ENCODE results near the gene NGRN.
A peak's percentile ranks its signal among the peaks of the same experiment; 100 is the strongest.
"Not testable (repeated sequence)": the region's sequence is repeated elsewhere in the genome, so short reads cannot be mapped to it uniquely, and the experiment has no call there.

Gene NGRN

DNA sequence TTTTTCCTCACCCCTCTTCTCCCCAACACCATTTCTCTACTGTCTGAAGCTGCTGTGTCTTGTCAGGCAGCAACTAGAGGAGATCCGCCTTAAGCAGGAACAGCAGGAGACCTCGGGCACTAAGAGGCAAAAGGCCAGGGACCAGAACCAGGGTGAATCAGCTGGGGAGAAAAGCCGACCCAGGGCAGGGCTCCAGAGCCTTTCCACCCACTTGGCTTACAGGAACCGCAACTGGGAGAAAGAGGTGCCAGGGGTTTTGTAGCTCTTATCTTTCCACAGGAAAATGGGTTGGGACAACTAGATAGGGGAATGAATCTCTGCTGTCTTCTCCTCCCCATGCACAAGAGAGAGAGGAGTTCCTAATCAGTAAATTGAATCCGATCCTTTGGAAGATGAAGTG is 3.0 kb upstream of the NGRN start:
- Histone ChIP-seq H3K9ac (ENCODE audit: low read depth, low read length) (no peak overlapping the region), H3K36me3 (ENCODE audit: control insufficient read depth, insufficient read depth, low read length) (peaks cover 8% of the 10 kb centered on the region), H3K27ac (ENCODE audit: low read depth, low read length) (no peak overlapping the region), H3K4me3 (ENCODE audit: low read depth, low read length) (no peak overlapping the region), H3K27me3 (ENCODE audit: control insufficient read depth, insufficient read depth, low read length) (no peaks in the 10 kb centered on the region), H3K9me3 (ENCODE audit: control insufficient read depth, insufficient read depth, low read length) (no peaks in the 10 kb centered on the region), H3K4me1 (ENCODE audit: control insufficient read depth, insufficient read depth, low read length) (peaks cover 13% of the 10 kb centered on the region)

DNA sequence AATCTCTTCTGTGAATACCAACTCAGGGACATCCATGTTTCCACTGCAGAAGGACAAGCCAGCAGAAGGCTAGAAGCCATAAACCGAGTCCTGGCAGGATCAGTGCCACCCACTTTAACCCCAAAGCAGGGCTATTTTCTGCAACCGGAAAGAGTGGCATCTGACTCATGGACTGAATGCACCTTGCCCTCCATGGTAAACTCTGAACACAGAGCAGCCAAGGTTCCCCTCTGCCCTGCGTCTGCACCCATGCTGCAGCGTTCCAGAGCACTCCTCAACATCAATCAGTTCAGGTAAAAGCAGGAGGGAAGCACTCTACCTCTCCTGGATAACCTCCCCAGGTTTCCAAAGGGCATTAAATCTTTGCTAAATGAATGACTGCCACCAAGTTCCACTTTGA is 801 bp upstream of the NGRN start:
- H3K36me3 ChIP-seq (ENCODE audit: control insufficient read depth, insufficient read depth, low read length) = peaks cover 20% of the 10 kb centered on the region

GRCh38 chr15:90266061-90266431 is 574 bp downstream of the NGRN start:
- H3K36me3 ChIP-seq (ENCODE audit: control insufficient read depth, insufficient read depth, low read length) = peaks cover 34% of the 10 kb centered on the region
- no peaks in the 10 kb centered on the region for H3K27me3 ChIP-seq (ENCODE audit: control insufficient read depth, insufficient read depth, low read length)
- no peaks in the 10 kb centered on the region for H3K9me3 ChIP-seq (ENCODE audit: control insufficient read depth, insufficient read depth, low read length)
- H3K4me3 ChIP-seq (ENCODE audit: low read depth, low read length) = peak overlapping the region; percentile 97
- peak overlapping the region; percentile 95 for H3K27ac ChIP-seq (ENCODE audit: low read depth, low read length)
- H3K9ac ChIP-seq (ENCODE audit: low read depth, low read length) = peak overlapping the region; percentile 81
- peaks cover 22% of the 10 kb centered on the region for H3K4me1 ChIP-seq (ENCODE audit: control insufficient read depth, insufficient read depth, low read length)

More for the DNA sequence above, 801 bp upstream of the NGRN start:
- Histone ChIP-seq H3K27me3 (ENCODE audit: control insufficient read depth, insufficient read depth, low read length) (no peaks in the 10 kb centered on the region), H3K4me1 (ENCODE audit: control insufficient read depth, insufficient read depth, low read length) (peaks cover 22% of the 10 kb centered on the region), H3K9me3 (ENCODE audit: control insufficient read depth, insufficient read depth, low read length) (no peaks in the 10 kb centered on the region), H3K9ac (ENCODE audit: low read depth, low read length) (peak overlapping the region; percentile 81; the same call in 1 of the 2 replicates), H3K27ac (ENCODE audit: low read depth, low read length) (peak overlapping the region; percentile 95), H3K4me3 (ENCODE audit: low read depth, low read length) (peak overlapping the region; percentile 97)

GRCh38 chr15:90266485-90266884 is 1.0 kb downstream of the NGRN start:
- peak overlapping the region; percentile 97 for H3K4me3 ChIP-seq (ENCODE audit: low read depth, low read length)
- H3K9me3 ChIP-seq (ENCODE audit: control insufficient read depth, insufficient read depth, low read length) = no peaks in the 10 kb centered on the region
- H3K27me3 ChIP-seq (ENCODE audit: control insufficient read depth, insufficient read depth, low read length) = no peaks in the 10 kb centered on the region
- peak overlapping the region; percentile 95 for H3K27ac ChIP-seq (ENCODE audit: low read depth, low read length)
- H3K4me1 ChIP-seq (ENCODE audit: control insufficient read depth, insufficient read depth, low read length) = peaks cover 22% of the 10 kb centered on the region
- H3K36me3 ChIP-seq (ENCODE audit: control insufficient read depth, insufficient read depth, low read length) = peaks cover 38% of the 10 kb centered on the region
- H3K9ac ChIP-seq (ENCODE audit: low read depth, low read length) = peak overlapping the region; percentile 81

- Histone ChIP-seq H3K4me1 (ENCODE audit: control insufficient read depth, insufficient read depth, low read length) (peaks cover 22% of the 10 kb centered on the region), H3K4me3 (ENCODE audit: low read depth, low read length) (peak overlapping the region; percentile 14; the same call in 1 of the 2 replicates), H3K9ac (ENCODE audit: low read depth, low read length) (no peak overlapping the region), H3K27me3 (ENCODE audit: control insufficient read depth, insufficient read depth, low read length) (no peaks in the 10 kb centered on the region), H3K27ac (ENCODE audit: low read depth, low read length) (no peak overlapping the region), H3K36me3 (ENCODE audit: control insufficient read depth, insufficient read depth, low read length) (peaks cover 56% of the 10 kb centered on the region), H3K9me3 (ENCODE audit: control insufficient read depth, insufficient read depth, low read length) (no peaks in the 10 kb centered on the region)
Observed at GRCh38 chr15:90268415-90268814, 2.9 kb downstream of the NGRN start.

- H3K9ac ChIP-seq (ENCODE audit: low read depth, low read length) = no peak overlapping the region
- no peaks in the 10 kb centered on the region for H3K9me3 ChIP-seq (ENCODE audit: control insufficient read depth, insufficient read depth, low read length)
- H3K4me1 ChIP-seq (ENCODE audit: control insufficient read depth, insufficient read depth, low read length) = peaks cover 18% of the 10 kb centered on the region
- H3K4me3 ChIP-seq (ENCODE audit: low read depth, low read length) = no peak overlapping the region
- no peaks in the 10 kb centered on the region for H3K27me3 ChIP-seq (ENCODE audit: control insufficient read depth, insufficient read depth, low read length)
- H3K27ac ChIP-seq (ENCODE audit: low read depth, low read length) = no peak overlapping the region
- H3K36me3 ChIP-seq (ENCODE audit: control insufficient read depth, insufficient read depth, low read length) = peaks cover 60% of the 10 kb centered on the region
Observed at GRCh38 chr15:90270502-90271150, 5.2 kb downstream of the NGRN start.

GRCh38 chr15:90271459-90272166 is 6.1 kb downstream of the NGRN start:
- Histone ChIP-seq H3K27ac (ENCODE audit: low read depth, low read length) (no peak overlapping the region), H3K36me3 (ENCODE audit: control insufficient read depth, insufficient read depth, low read length) (peaks cover 59% of the 10 kb centered on the region), H3K9me3 (ENCODE audit: control insufficient read depth, insufficient read depth, low read length) (no peaks in the 10 kb centered on the region), H3K4me1 (ENCODE audit: control insufficient read depth, insufficient read depth, low read length) (peaks cover 16% of the 10 kb centered on the region), H3K27me3 (ENCODE audit: control insufficient read depth, insufficient read depth, low read length) (no peaks in the 10 kb centered on the region), H3K9ac (ENCODE audit: low read depth, low read length) (no peak overlapping the region), H3K4me3 (ENCODE audit: low read depth, low read length) (no peak overlapping the region)

- H3K36me3 ChIP-seq (ENCODE audit: control insufficient read depth, insufficient read depth, low read length); H3K27me3 ChIP-seq (ENCODE audit: control insufficient read depth, insufficient read depth, low read length); H3K4me3 ChIP-seq (ENCODE audit: low read depth, low read length); H3K4me1 ChIP-seq (ENCODE audit: control insufficient read depth, insufficient read depth, low read length); H3K9ac ChIP-seq (ENCODE audit: low read depth, low read length); H3K9me3 ChIP-seq (ENCODE audit: control insufficient read depth, insufficient read depth, low read length); H3K27ac ChIP-seq (ENCODE audit: low read depth, low read length): not testable (repeated sequence)
Observed at GRCh38 chr15:90278467-90278866, 13.0 kb downstream of the NGRN start.

- H3K4me1 ChIP-seq (ENCODE audit: control insufficient read depth, insufficient read depth, low read length); H3K36me3 ChIP-seq (ENCODE audit: control insufficient read depth, insufficient read depth, low read length); H3K9me3 ChIP-seq (ENCODE audit: control insufficient read depth, insufficient read depth, low read length); H3K27me3 ChIP-seq (ENCODE audit: control insufficient read depth, insufficient read depth, low read length); H3K9ac ChIP-seq (ENCODE audit: low read depth, low read length); H3K27ac ChIP-seq (ENCODE audit: low read depth, low read length); H3K4me3 ChIP-seq (ENCODE audit: low read depth, low read length): not testable (repeated sequence)
Observed at GRCh38 chr15:90280743-90281142, 15.3 kb downstream of the NGRN start.

GRCh38 chr15:90281637-90282036 is 16.2 kb downstream of the NGRN start:
- H3K36me3 ChIP-seq (ENCODE audit: control insufficient read depth, insufficient read depth, low read length); H3K27me3 ChIP-seq (ENCODE audit: control insufficient read depth, insufficient read depth, low read length); H3K9me3 ChIP-seq (ENCODE audit: control insufficient read depth, insufficient read depth, low read length); H3K4me1 ChIP-seq (ENCODE audit: control insufficient read depth, insufficient read depth, low read length); H3K9ac ChIP-seq (ENCODE audit: low read depth, low read length); H3K27ac ChIP-seq (ENCODE audit: low read depth, low read length); H3K4me3 ChIP-seq (ENCODE audit: low read depth, low read length): not testable (repeated sequence)

- Histone ChIP-seq H3K36me3 (ENCODE audit: control insufficient read depth, insufficient read depth, low read length) (no peaks in the 10 kb centered on the region), H3K4me1 (ENCODE audit: control insufficient read depth, insufficient read depth, low read length) (peaks cover 8% of the 10 kb centered on the region; the same call in 1 of the 2 replicates), H3K27me3 (ENCODE audit: control insufficient read depth, insufficient read depth, low read length) (no peaks in the 10 kb centered on the region), H3K4me3 (ENCODE audit: low read depth, low read length) (no peak overlapping the region), H3K27ac (ENCODE audit: low read depth, low read length) (no peak overlapping the region), H3K9ac (ENCODE audit: low read depth, low read length) (no peak overlapping the region), H3K9me3 (ENCODE audit: control insufficient read depth, insufficient read depth, low read length) (no peaks in the 10 kb centered on the region)
Observed at GRCh38 chr15:90286678-90287077, 21.2 kb downstream of the NGRN start.
